Right renal pelvis (tissue), 4 donors: ENCODE data around the gene ACVR1. TPM values are rescaled to one million over a fixed set of nuclear protein-coding genes. Genes with fewer than 3 reads are reported as not detected.
A peak's percentile ranks its signal among the peaks of the same experiment; 100 is the strongest.
"Not testable (repeated sequence)": the region's sequence is repeated elsewhere in the genome, so short reads cannot be mapped to it uniquely, and the experiment has no call there.

ENCODE experiments used
- DNase-seq, 4 donors: peaks; one replicate each; pipeline ENCODE4 v3.0.0-alpha.2; 2013; ENCODE audit warnings: low read depth in 4 of 4, low spot score in 3 of 4, missing footprints in 1 of 4
- polyA plus RNA-seq, 4 donors: library from polyadenylated mRNA; unstranded; fragments of 120-200 nt; gene quantifications; one replicate each; pipeline ENCODE4 v1.2.1, GENCODE V29; 2013; ENCODE audit not compliant: insufficient read length in 4 of 4

Gene ACVR1
- polyA plus RNA-seq, 4 donors: 26.1 to 34.6 (median 31.6) TPM

DNA sequence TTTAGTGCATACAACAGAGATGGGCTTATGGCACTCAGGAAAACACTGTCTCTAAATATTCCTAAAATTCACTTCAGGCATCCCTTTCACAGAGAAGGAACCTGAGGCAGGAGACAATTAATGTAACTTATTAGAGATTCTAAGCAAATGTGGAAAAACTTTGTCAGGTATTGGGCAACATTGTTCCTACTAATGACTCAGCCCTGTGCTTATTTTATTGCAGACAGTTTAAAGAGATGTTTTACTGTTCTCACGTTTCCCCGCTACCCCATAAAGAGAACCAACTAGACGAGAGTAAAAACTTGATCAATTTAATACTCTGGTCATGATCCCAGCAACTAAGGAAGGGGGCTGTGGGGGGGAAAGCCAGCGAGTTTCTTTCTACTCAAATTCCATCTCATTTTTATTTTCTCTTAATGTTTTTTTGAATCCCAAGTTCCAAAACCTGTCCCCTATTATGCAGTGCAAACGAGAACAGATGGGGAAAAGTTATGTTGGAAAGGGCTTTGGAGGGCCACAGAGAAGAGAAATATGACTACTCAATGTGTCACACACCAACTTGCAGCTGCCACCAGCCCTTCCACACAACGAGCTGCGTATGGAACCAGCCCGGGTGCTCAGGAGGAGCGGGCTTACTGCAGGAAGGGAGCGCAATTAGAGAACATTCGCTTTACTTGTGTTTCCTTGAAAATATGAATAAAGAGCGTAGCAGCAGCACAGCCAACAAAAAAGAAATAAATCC, 18.7 kb upstream of the ACVR1 start:
- DNase-seq: no peak

DNA sequence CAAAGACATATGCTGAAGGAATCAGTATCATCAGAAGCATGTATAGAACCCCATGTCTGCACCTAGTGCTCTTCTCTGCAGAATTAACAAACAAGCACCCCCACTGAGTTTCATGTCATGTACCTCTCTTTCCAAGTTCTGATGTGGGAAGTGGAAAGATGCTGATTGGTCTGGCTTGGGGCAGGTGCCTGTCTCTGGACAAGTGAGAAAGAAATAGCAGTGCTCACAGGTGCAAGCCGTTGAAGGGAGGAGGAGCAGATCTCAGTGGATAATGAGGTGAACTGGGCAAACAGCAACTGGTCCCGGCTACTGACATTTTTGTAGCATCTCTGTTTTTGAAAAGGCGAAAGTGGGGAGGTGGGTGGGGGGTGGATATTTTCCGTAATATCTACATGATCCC, 17.5 kb upstream of the ACVR1 start:
- no peak for DNase-seq

DNA sequence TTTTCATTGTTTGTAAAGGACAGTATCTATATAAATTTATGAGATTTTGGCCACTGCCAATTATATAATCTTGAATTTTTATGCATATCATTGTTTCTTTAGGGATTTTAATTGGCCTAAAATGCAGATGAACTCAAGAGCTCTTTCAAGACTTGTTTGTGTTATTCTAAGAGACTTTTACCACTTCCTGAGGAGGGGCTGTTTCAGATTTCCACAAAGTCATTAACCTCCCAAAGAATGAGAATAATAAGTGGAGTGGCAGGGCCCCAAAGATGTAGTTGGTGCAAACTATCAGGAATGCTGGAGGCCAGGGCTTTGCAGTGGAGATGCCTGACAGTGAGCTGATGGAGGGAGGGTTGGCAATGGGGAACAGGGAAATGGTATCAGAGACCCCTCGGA, 15.5 kb upstream of the ACVR1 start:
- no peak for DNase-seq

GRCh38 chr2:157890969-157891642, 15.0 kb upstream of the ACVR1 start:
- no peak for DNase-seq

DNA sequence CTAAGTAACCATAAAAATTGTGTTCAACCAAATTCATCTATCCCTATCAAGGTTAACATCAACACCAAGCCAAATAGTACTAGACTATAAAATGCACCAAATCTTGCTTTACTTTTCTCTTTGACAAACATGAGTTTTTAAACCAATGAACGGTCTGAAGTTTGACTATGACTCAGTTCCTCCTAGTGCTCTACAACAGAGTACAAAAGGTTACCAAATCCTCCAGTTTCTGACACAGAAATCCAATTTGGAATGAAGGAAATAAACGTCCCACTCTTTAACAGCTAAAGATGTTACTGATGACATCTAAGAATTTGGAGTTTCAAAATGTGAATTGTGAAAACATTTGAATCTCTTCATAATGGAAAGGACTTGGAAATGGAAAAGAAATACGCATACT, 11.8 kb upstream of the ACVR1 start:
- DNase-seq: no peak

DNA sequence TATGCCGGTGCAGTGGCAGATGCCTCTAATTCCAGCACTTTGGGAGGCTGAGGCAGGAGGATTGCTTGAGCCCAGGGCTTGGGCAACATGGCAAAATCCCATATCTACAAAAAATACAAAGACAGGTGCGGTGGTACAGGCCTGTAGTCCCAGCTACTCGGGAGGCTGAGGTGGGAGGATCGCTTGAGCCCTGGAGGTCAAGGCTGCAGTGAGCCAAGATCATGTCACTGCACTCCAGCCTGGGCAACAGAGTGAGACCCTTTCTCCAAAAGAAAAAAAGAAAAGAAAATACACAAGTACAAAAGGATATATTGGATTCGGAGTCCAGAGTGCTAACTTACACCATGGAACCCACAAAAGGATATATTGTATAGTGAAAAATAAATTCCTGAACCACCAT, 8.4 kb upstream of the ACVR1 start:
- not testable (repeated sequence) for DNase-seq

DNA sequence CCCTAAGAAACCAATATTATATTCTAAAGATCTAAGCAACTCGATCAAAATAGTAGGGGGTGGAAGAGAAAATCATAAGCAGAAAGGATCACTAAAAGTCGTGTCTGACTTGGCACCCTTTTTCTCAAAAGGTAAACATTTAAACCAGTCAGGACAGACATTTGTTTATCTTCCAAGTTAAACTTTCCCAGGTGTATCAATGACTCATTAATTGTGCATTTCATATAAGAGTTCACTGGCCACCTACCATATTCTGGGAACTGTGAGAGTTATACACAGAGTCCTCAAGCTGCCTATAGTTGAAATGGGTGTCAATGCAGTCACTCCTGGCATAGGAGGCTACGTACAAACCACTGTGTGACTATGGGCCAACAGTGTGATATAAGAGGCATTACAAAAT, 4.8 kb upstream of the ACVR1 start:
- DNase-seq: no peak

DNA sequence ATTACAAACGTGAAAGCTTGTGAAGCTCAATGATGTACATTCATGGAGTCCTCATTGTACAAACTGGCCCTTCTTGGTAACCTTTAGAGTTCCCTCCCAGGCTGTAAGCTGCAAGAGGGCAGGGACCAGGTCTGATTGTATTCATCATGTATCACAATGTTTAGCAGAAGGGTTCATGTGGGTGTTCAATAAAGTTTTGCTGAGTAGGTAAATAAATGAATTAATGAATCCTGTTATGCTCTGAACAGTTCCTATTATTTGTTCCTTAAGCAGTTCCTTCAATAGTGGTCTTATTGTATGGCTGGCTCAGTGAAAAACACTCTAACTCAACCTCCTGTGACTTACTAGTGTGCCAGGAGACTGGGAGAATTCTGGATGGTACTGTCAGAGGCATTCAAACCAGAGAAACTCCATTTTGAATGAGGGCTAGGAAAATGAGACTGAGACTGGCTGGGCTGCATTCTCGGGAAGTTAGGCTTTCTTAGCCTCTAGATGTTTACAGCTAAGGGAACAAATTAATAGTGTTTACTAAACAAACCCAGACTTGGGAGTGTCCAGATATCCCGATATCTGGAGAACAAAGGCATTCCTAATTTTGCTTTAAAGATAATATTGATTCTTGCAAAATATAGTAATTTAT, 1.8 kb upstream of the ACVR1 start:
- no peak for DNase-seq

DNA sequence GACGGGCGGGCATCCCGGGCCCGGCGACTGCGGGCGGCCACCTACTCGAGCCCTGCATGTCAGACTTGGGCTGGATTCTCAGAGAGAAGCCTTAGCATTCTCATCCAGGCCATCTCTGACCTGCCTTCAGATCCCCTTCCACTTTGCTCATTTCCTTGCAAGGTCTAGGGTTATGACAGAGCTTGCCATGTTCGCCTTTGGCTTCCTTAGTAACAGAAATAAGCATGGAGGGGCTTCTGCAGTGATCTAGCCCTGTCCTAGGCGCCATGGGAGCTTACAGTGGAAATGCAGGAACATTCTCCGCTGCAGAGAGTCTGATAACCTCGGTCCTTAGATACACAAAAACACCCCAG, 632 bp upstream of the ACVR1 start:
- no peak for DNase-seq

DNA sequence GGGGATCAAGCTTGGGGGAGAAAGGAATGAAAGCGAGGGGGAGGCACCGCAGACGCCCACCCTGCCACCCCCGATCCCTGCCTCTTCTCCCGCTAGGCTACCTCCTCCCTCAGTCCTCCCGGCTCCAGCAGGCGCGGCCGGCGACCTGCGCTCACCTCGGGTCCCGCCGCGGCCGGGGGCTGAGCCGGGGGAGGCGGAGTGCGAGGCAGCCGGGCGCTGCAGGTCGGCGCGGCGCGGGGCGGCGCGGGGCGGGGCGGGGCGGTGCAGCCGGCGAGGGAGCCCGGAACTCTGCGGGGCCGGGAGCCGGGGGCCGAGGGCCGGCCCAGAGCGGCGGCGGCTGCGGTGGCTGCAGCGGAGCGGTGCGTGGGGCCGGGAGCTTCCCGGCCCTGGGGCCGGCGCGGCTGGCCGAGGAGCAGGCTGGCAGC, 477 bp downstream of the ACVR1 start:
- DNase-seq: peak in 3 of 4 donors; percentile 20 to 29 (median 28)

DNA sequence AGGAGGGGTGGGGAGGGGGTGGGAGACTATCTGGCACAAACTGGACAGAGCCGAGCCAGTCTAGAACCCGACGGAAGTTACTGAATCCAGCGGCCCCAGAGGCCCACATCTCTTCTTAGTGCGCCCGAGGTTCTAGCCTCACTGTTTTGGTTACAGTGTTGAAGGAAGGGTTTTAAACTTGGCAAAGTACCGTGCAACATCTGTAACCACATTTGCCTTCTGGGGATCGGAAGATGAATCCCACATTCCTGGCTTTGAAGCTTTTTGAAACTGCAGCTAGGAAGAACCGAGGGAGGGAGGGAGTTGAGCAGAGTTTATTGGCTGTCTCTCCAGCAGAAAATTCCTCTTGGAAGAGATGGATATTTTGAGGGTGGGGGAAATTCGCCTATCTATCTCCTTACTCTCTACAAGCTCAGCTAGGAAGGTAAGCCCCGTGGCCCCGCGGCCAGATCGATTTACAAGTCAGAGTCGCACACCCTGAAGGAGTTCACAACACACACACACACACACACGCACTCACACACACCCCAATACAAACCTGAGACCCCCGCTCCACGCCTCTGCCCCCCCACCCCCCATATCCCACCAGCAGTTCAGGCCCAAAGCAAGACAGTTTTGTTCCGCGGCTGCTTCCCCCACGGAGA, 1.0 kb downstream of the ACVR1 start:
- peak in 3 of 4 donors; percentile 32 to 43 (median 32) for DNase-seq

- no peak for DNase-seq
Observed at GRCh38 chr2:157874348-157874747, 1.8 kb downstream of the ACVR1 start.

DNA sequence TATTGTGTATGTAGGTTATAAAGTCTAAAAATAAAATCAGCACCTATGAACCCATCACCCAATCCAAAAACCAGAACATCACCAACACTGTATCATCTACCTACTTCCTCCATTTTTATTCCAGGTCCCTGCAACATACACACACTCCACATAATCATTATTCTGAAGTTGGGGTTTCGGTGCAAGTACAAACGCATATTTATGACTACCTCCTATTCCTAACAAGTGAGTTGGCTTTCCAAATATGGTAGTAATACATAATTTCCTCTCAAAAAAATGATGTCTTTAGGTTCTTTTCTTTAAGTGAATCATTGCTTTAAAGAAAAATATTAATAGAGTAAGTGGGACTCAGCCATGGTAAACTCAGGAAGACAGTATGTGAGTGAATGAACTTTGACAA, 3.3 kb downstream of the ACVR1 start:
- no peak for DNase-seq

- DNase-seq: no peak
Observed at GRCh38 chr2:157871415-157871814, 4.7 kb downstream of the ACVR1 start.

- DNase-seq: no peak
Observed at GRCh38 chr2:157868993-157869392, 7.1 kb downstream of the ACVR1 start.

GRCh38 chr2:157867703-157868102, 8.4 kb downstream of the ACVR1 start:
- DNase-seq: no peak

DNA sequence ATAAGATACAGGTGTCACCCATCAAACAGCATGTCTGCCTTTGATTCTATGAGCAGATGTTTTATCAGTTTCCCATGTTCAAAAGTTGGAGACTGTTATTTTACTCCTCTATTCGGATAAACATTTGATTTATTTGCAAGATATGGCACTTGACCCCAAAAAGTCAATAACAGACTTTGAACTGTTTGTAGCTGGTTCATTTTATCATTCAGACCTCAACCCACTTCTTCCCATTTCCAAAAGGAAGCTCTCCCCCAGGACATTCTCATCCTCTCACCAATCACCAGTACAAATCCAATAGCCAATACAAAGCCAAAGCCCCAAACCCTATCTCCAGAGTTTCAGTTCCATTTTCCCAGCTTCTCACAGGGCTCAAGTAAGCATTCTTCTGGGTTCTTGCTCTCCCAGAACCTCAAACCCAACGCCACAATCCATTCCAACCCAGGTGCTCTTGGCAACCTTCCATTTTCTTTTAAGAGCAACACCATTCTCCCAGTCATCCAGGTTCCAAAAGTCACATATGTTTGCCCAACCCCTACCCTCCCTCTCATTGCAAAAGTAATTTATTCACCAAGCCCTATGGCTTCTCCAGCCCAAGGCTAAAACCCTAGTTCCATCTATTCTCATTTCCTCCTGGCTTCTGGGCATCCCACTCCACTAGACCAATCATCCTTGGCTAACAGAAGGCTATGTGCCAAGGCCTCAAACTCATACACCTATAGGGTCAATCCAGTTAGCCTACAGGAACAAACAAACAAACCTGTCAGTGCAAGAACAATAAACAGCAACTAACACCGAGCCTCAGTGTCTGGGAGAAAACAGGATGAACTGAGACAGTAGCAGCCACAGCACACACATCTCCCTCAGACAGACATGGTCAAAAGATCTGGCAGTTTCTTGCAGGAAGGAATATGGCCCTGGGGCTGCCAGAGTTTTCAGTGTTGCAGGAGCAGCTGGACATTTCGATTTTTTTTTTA, 9.2 kb downstream of the ACVR1 start:
- DNase-seq: no peak

DNA sequence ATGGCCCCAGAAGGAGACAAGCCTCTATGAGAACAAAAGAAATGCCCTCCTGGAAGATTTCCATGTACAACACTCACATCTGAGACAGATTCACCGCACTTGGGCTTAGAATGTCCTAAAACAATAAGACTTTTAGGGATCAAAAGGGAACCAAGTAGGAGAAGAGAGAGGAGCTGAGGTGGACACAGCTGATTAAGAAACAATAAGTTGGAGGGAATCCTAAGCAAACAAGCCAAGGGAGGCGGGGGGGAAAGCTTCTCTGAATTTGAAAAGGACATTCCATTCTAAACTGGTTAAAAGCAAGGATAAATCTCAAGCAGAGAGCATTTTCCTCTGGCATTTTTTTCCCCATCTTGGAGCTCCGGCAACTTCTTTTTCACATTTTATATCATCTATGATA, 9.9 kb downstream of the ACVR1 start:
- no peak for DNase-seq

- no peak for DNase-seq
Observed at GRCh38 chr2:157864857-157865430, 11.2 kb downstream of the ACVR1 start.

DNA sequence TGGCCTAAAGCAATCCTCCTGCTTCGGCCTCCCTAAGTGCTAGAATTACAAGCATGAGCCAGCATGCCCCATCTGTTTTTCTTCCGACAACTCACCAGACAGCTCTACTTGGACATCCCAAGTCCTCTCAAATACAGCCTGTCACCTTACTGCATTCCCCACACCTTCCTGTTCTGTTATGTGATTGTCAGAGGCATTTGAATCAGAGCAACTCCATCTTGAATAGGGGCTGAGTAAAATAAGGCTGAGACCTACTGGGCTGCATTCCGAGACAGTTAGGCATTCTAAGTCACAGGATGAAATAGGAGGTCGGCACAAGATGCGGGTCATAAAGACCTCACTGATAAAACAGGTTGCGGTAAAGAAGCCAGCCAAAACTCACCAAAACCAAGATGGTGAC, 17.3 kb downstream of the ACVR1 start:
- DNase-seq: no peak
